ENCODE data around the gene PTPRZ1.
A peak's percentile ranks its signal among the peaks of the same experiment; 100 is the strongest.

The PTPRZ1 gene

GRCh38 chr7:121847041-121847440, 25.9 kb upstream of the PTPRZ1 start:
- DNase-seq (ENCODE audit: low read depth), result no peak
- no peak overlapping the region for H3K4me3 ChIP-seq (ENCODE audit: control insufficient read depth, low read depth, low read length)
- no peak for TF ChIP-seq CTCF (conservative IDR thresholded peaks at IDR 0.05; ENCODE audit: control insufficient read depth, insufficient read depth, low read depth, low read length)

- H3K4me3 ChIP-seq (ENCODE audit: control insufficient read depth, low read depth, low read length), result no peak overlapping the region
- DNase-seq (ENCODE audit: low read depth), result no peak
- TF ChIP-seq CTCF (conservative IDR thresholded peaks at IDR 0.05; ENCODE audit: control insufficient read depth, insufficient read depth, low read depth, low read length), result no peak
Measured at GRCh38 chr7:121853307-121853706, 19.7 kb upstream of the PTPRZ1 start.

GRCh38 chr7:121860953-121861352, 12.0 kb upstream of the PTPRZ1 start:
- H3K4me3 ChIP-seq (ENCODE audit: control insufficient read depth, low read depth, low read length), result no peak overlapping the region
- no peak for DNase-seq (ENCODE audit: low read depth)
- TF ChIP-seq CTCF (conservative IDR thresholded peaks at IDR 0.05; ENCODE audit: control insufficient read depth, insufficient read depth, low read depth, low read length), result no peak

- no peak for DNase-seq (ENCODE audit: low read depth)
- H3K4me3 ChIP-seq (ENCODE audit: control insufficient read depth, low read depth, low read length), result no peak overlapping the region
- no peak for TF ChIP-seq CTCF (conservative IDR thresholded peaks at IDR 0.05; ENCODE audit: control insufficient read depth, insufficient read depth, low read depth, low read length)
Measured at GRCh38 chr7:121862591-121862990, 10.4 kb upstream of the PTPRZ1 start.

GRCh38 chr7:121871188-121871587, 1.8 kb upstream of the PTPRZ1 start:
- no peak for DNase-seq (ENCODE audit: low read depth)
- no peak for TF ChIP-seq CTCF (conservative IDR thresholded peaks at IDR 0.05; ENCODE audit: control insufficient read depth, insufficient read depth, low read depth, low read length)
- no peak overlapping the region for H3K4me3 ChIP-seq (ENCODE audit: control insufficient read depth, low read depth, low read length)

- DNase-seq (ENCODE audit: low read depth), result peak; percentile 2
- TF ChIP-seq CTCF (conservative IDR thresholded peaks at IDR 0.05; ENCODE audit: control insufficient read depth, insufficient read depth, low read depth, low read length), result no peak
- H3K4me3 ChIP-seq (ENCODE audit: control insufficient read depth, low read depth, low read length), result peak overlapping the region; percentile 44
Measured at GRCh38 chr7:121873289-121874194, 581 bp downstream of the PTPRZ1 start.
